K562 (cell line): ENCODE measurements around the gene CNPY3. TPM values are rescaled to one million over a fixed set of nuclear protein-coding genes. Genes with fewer than 3 reads are reported as not detected.
A peak's percentile ranks its signal among the peaks of the same experiment; 100 is the strongest.

Experiments
- AFF1 ChIP-seq, 2 experiments: fragments of 450-650 bp; IDR thresholded peaks; 2 replicates each; pipeline ENCODE4 v1.6.1; 2018; ENCODE audit warnings: mild to moderate bottlenecking in 2 of 2, low read depth in 1 of 2; ENCODE audit not compliant: partially characterized antibody in 2 of 2
- ESRRB ChIP-seq: fragments of 250-450 bp; sonication (Bioruptor Pico); IDR thresholded peaks from 2 replicates; pipeline ENCODE4 v1.5.0; 2020; ENCODE audit warnings: mild to moderate bottlenecking, moderate library complexity, borderline replicate concordance
- GATA2 ChIP-seq: sonication (generic); formaldehyde crosslinking; IDR thresholded peaks from 2 replicates; pipeline ENCODE4 v1.4.0; 2020; ENCODE audit warnings: mild to moderate bottlenecking, missing genetic modification reagents
- HDGF ChIP-seq: fragments of 450-650 bp; IDR thresholded peaks from 2 replicates; pipeline ENCODE4 v1.6.1; 2016
- HMBOX1 ChIP-seq: sonication (generic); IDR thresholded peaks from 2 replicates; pipeline ENCODE4 v1.6.1; 2016
- HNRNPL ChIP-seq: fragments of 200-400 bp; formaldehyde crosslinking; IDR thresholded peaks from 2 replicates; pipeline ENCODE4 v1.6.1; 2017; ENCODE audit warnings: low read depth, mild to moderate bottlenecking, low read length
- JUN ChIP-seq, 2 experiments: sonication (generic) in 1 of 2; formaldehyde crosslinking in 1 of 2; IDR thresholded peaks; 2 replicates each; pipeline versions ENCODE4 v1.6.1 to v1.8.0; 2012 to 2022; ENCODE audit warnings: borderline replicate concordance in 2 of 2, mild to moderate bottlenecking in 2 of 2, improper control_type of control experiment in 1 of 2, low read depth in 1 of 2, low read length in 1 of 2, missing genetic modification reagents in 1 of 2
- MCM5 ChIP-seq: fragments of 450-650 bp; IDR thresholded peaks from 2 replicates; pipeline ENCODE4 v1.6.1; 2016; ENCODE audit warnings: low read depth
- NFXL1 ChIP-seq: fragments of 450-650 bp; formaldehyde crosslinking; IDR thresholded peaks from 2 replicates; pipeline ENCODE4 v1.4.0; 2021; ENCODE audit warnings: mild to moderate bottlenecking
- OTX1 ChIP-seq: fragments of 450-650 bp; formaldehyde crosslinking; IDR thresholded peaks from 2 replicates; pipeline ENCODE4 v1.4.0; 2022; ENCODE audit warnings: mild to moderate bottlenecking
- PHF8 ChIP-seq: fragments of 200-600 bp; sonication (generic); IDR thresholded peaks from 2 replicates; pipeline ENCODE4 v1.6.1; 2012; ENCODE audit warnings: mixed run types, mild to moderate bottlenecking, inconsistent platforms, low read length, moderate library complexity, borderline replicate concordance
- PRPF4 ChIP-seq: fragments of 200-400 bp; formaldehyde crosslinking; IDR thresholded peaks from one replicate; pipeline ENCODE4 v1.6.1; 2017; ENCODE audit warnings: low read length, low read depth, mild to moderate bottlenecking; ENCODE audit not compliant: insufficient read depth, poor library complexity, severe bottlenecking
- SIN3B ChIP-seq: fragments of 450-650 bp; IDR thresholded peaks from 2 replicates; pipeline ENCODE4 v1.6.1; 2017; ENCODE audit warnings: low read depth, mild to moderate bottlenecking, moderate library complexity
- SREBF1 ChIP-seq: fragments of 150-350 bp; IDR thresholded peaks from 2 replicates; pipeline ENCODE4 v1.6.1; 2014; ENCODE audit warnings: antibody characterized with exemption, low read depth, low read length, borderline replicate concordance
- SRSF3 ChIP-seq: fragments of 200-400 bp; formaldehyde crosslinking; IDR thresholded peaks from 2 replicates; pipeline ENCODE4 v1.6.1; 2016; ENCODE audit warnings: mild to moderate bottlenecking, low read length, moderate library complexity; ENCODE audit not compliant: insufficient read depth
- ZBTB43 ChIP-seq: sonication (generic); formaldehyde crosslinking; IDR thresholded peaks from 2 replicates; pipeline ENCODE4 v1.8.0; 2023; ENCODE audit warnings: mild to moderate bottlenecking, missing genetic modification reagents
- ZNF717 ChIP-seq: fragments of 250-450 bp; sonication (Bioruptor Pico); IDR thresholded peaks from 2 replicates; pipeline ENCODE4 v1.5.0; 2021
- ZSCAN29 ChIP-seq: fragments of 450-650 bp; IDR thresholded peaks from 2 replicates; pipeline ENCODE4 v1.6.1; 2017
- polyA plus RNA-seq, 8 experiments: library from polyadenylated mRNA; depleted of rRNA in 4 of 8; stranded (reverse) in 5 of 8; unstranded in 3 of 8; fragments of >200 nt; fragmentation: Nextera tagmentation in 2 of 8; fragmentation: Illumina TruSeq in 1 of 8; extraction: Ambion mirVana in 2 of 8; extraction: Trizol in 1 of 8; gene quantifications; 2 replicates each; pipeline versions ENCODE4 v1.2.1 to v1.2.3, GENCODE V29; 2011 to 2014; ENCODE audit warnings: inconsistent platforms in 1 of 8, missing spikeins in 1 of 8
- total RNA-seq, 7 experiments: library from RNA; depleted of rRNA in 6 of 7; stranded (reverse); fragments of >200 nt in 6 of 7; fragmentation: Illumina TruSeq in 2 of 7; extraction: Trizol in 2 of 7; gene quantifications; 2 replicates each; pipeline versions ENCODE4 v1.2.1 to v1.2.3, GENCODE V29; 2011 to 2021; ENCODE audit warnings: low replicate concordance in 1 of 7
- TF ChIP-seq, protein P1 (sequence below): sonication (generic); formaldehyde crosslinking; IDR thresholded peaks from 2 replicates; pipeline ENCODE4 v1.8.0; 2022; ENCODE audit warnings: mild to moderate bottlenecking, low read depth, missing genetic modification reagents

CNPY3 gene
- total and polyA plus RNA-seq, 9 of the 15 experiments (the other 6 are each of a cell fraction or from before 2014, with no cell fraction given), result 2.4 to 37.4 (median 21.2) TPM

DNA sequence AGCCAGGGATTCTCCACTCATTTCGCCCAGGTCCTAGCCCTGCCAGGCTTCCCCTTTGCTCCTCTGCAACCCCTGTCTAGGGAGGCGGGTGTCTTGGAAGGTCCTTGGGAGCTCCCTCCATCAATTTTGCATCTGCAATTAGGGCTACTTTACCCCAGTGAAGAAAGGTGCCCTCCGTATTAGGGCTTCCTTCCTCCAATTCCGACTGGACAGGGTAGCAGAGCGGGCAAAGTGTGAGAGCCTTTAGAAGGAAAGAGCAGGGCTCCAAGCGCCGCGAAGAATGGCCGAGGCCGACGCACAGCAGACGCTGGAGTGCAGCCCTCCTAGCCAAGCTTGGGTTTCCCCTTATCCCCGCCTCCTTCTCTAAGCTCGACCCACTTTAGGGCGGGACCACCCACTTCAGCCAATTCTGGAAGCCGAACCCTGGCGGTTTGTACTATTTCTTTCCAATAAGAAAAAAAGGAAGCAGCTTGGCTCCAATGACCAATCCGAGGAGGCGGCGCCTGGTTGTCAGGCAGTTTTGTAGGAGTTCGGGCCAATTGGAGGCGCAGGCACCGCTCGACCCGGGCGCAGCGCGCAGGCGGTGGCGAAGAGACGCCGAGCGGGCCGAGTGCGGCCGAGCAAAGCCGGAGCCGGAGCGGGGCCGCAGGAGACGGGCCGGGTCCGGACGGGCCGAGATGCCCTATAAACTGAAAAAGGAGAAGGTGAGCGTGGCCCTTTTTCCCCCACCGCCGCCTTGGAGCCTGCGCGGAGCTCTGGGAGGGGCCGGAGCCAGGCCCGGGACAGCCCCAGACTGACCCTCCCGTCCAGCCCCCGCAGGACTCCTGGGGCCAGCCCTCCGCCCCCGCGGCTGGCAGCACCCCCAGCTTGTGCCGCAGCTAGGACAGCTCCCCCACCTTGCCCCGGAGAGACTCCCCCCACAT is 55.0 kb downstream of the CNPY3 start, which contains the start of gene PPP2R5D (continued):
- TF ChIP-seq HMBOX1 (no peak), NFXL1 (CRISPR knock-in tag) (no peak), SRSF3 (no peak), MCM5 (no peak), JUN (IDR thresholded peaks at IDR 0.05; ENCODE audit: borderline replicate concordance, low read depth, low read length) (no peak), JUN (CRISPR knock-in tag; IDR thresholded peaks at IDR 0.05; ENCODE audit: borderline replicate concordance) (no peak), ZSCAN29 (no peak), ZBTB43 (CRISPR knock-in tag) (no peak), HDGF (peak; percentile 51; the same call in 1 of the 2 replicates), GATA2 (CRISPR knock-in tag) (no peak), PHF8 (peak; percentile 89; the same call in 1 of the 2 replicates), OTX1 (no peak), SIN3B (no peak), ZNF717 (CRISPR knock-in tag) (no peak), PRPF4 (no peak), ESRRB (no peak), AFF1 (IDR thresholded peaks at IDR 0.05; ENCODE audit: low read depth in 1 of 2, partially characterized antibody in 2 of 2) (no peak), HNRNPL (no peak), SREBF1 (no peak)
- TF ChIP-seq, protein P1, sequence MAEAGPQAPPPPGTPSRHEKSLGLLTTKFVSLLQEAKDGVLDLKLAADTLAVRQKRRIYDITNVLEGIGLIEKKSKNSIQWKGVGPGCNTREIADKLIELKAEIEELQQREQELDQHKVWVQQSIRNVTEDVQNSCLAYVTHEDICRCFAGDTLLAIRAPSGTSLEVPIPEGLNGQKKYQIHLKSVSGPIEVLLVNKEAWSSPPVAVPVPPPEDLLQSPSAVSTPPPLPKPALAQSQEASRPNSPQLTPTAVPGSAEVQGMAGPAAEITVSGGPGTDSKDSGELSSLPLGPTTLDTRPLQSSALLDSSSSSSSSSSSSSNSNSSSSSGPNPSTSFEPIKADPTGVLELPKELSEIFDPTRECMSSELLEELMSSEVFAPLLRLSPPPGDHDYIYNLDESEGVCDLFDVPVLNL, result peak; percentile 67; the same call in 1 of the 2 replicates
